ENCODE measurements around the gene PAK5.
"Not testable (repeated sequence)": the region's sequence is repeated elsewhere in the genome, so short reads cannot be mapped to it uniquely, and the experiment has no call there.

Gene PAK5

GRCh38 chr20:9685011-9685410 is 153.9 kb downstream of the PAK5 start:
- DNase-seq (ENCODE audit: low read depth) = no peak

GRCh38 chr20:9677100-9677623 is 161.7 kb downstream of the PAK5 start:
- no peak for DNase-seq (ENCODE audit: low read depth)

GRCh38 chr20:9672981-9673380 is 165.9 kb downstream of the PAK5 start:
- no peak for DNase-seq (ENCODE audit: low read depth)

GRCh38 chr20:9672027-9672426 is 166.8 kb downstream of the PAK5 start:
- DNase-seq (ENCODE audit: low read depth) = no peak

GRCh38 chr20:9668381-9668780 is 170.5 kb downstream of the PAK5 start:
- DNase-seq (ENCODE audit: low read depth) = no peak

- DNase-seq (ENCODE audit: low read depth) = no peak
These were observed 175.5 kb downstream of the PAK5 start for GRCh38 chr20:9663423-9663822.

GRCh38 chr20:9660236-9660868 is 178.5 kb downstream of the PAK5 start:
- DNase-seq (ENCODE audit: low read depth) = no peak

GRCh38 chr20:9647741-9648140 is 191.1 kb downstream of the PAK5 start:
- no peak for DNase-seq (ENCODE audit: low read depth)

GRCh38 chr20:9646375-9646774 is 192.5 kb downstream of the PAK5 start:
- no peak for DNase-seq (ENCODE audit: low read depth)

- DNase-seq (ENCODE audit: low read depth) = no peak
These were observed 196.0 kb downstream of the PAK5 start for GRCh38 chr20:9642882-9643281.

- DNase-seq (ENCODE audit: low read depth) = not testable (repeated sequence)
These were observed 197.3 kb downstream of the PAK5 start for GRCh38 chr20:9641499-9642000.

- DNase-seq (ENCODE audit: low read depth) = no peak
These were observed 201.0 kb downstream of the PAK5 start for GRCh38 chr20:9637889-9638288.

GRCh38 chr20:9635750-9636149 is 203.1 kb downstream of the PAK5 start:
- no peak for DNase-seq (ENCODE audit: low read depth)

GRCh38 chr20:9634327-9634726 is 204.5 kb downstream of the PAK5 start:
- no peak for DNase-seq (ENCODE audit: low read depth)

GRCh38 chr20:9632991-9633390 is 205.9 kb downstream of the PAK5 start:
- DNase-seq (ENCODE audit: low read depth) = no peak

GRCh38 chr20:9632265-9632664 is 206.6 kb downstream of the PAK5 start:
- no peak for DNase-seq (ENCODE audit: low read depth)

- DNase-seq (ENCODE audit: low read depth) = no peak
These were observed 208.3 kb downstream of the PAK5 start for GRCh38 chr20:9630554-9630953.

- DNase-seq (ENCODE audit: low read depth) = no peak
These were observed 209.0 kb downstream of the PAK5 start for GRCh38 chr20:9629831-9630230.

- DNase-seq (ENCODE audit: low read depth) = no peak
These were observed 210.3 kb downstream of the PAK5 start for GRCh38 chr20:9628589-9628988.

- DNase-seq (ENCODE audit: low read depth) = no peak
These were observed 210.7 kb downstream of the PAK5 start for GRCh38 chr20:9628141-9628540.

- DNase-seq (ENCODE audit: low read depth) = no peak
These were observed 211.7 kb downstream of the PAK5 start for GRCh38 chr20:9627219-9627618.

- DNase-seq (ENCODE audit: low read depth) = no peak
These were observed 212.5 kb downstream of the PAK5 start for GRCh38 chr20:9626357-9626756.

- no peak for DNase-seq (ENCODE audit: low read depth)
These were observed 220.9 kb downstream of the PAK5 start for GRCh38 chr20:9617940-9618339.

GRCh38 chr20:9616833-9617461 is 221.9 kb downstream of the PAK5 start:
- DNase-seq (ENCODE audit: low read depth) = no peak

Data from GM04503 (cell line).